NB4 (cell line): ENCODE measurements around the gene CHAT.

Experiments used
- POLR2A ChIP-seq: IDR thresholded peaks from 2 replicates; pipeline ENCODE4 v1.6.1; 2011; ENCODE audit warnings: mild to moderate bottlenecking; ENCODE audit not compliant: insufficient read length; ENCODE audit errors: extremely low read depth
- TF ChIP-seq, protein P1 (sequence below): IDR thresholded peaks from one replicate; pipeline ENCODE4 v1.5.1; 2012; ENCODE audit warnings: low read depth, low read length
- TF ChIP-seq, protein P2 (sequence below): IDR thresholded peaks from 2 replicates; pipeline ENCODE4 v1.6.1; 2011; ENCODE audit warnings: low read depth, low read length

DNA sequence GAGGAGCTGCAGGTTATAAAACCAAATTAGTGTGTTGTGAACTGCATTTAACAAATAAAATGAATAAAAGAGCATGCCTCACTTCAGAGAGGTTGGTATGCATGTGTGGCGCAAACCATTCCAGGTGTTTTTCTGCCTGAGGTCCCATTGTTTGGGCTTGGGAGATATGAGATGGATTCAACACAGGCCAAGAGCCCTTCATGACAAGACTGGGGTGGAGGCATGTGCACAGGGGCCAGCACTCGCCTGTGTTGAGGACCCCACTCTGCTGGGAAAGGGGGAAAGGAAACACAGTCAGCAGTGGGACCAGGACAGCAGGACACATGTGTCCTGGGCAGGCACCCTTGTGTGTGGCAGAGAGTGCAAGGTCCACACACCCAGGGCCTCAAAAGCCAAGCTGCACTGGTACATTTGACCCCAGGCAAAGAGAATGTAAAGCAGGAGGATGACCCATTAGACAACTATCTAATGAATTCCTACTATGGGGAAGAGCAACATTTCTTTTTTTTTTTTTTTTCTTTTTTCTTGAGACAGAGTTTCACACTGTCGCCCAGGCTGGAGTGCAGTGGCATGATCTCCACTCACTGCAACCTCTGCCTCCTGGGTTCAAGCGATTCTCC is 12.9 kb upstream of the CHAT start:
- TF ChIP-seq, protein P1, sequence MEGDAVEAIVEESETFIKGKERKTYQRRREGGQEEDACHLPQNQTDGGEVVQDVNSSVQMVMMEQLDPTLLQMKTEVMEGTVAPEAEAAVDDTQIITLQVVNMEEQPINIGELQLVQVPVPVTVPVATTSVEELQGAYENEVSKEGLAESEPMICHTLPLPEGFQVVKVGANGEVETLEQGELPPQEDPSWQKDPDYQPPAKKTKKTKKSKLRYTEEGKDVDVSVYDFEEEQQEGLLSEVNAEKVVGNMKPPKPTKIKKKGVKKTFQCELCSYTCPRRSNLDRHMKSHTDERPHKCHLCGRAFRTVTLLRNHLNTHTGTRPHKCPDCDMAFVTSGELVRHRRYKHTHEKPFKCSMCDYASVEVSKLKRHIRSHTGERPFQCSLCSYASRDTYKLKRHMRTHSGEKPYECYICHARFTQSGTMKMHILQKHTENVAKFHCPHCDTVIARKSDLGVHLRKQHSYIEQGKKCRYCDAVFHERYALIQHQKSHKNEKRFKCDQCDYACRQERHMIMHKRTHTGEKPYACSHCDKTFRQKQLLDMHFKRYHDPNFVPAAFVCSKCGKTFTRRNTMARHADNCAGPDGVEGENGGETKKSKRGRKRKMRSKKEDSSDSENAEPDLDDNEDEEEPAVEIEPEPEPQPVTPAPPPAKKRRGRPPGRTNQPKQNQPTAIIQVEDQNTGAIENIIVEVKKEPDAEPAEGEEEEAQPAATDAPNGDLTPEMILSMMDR, result no peak
- no peak for TF ChIP-seq POLR2A
- TF ChIP-seq, protein P2, sequence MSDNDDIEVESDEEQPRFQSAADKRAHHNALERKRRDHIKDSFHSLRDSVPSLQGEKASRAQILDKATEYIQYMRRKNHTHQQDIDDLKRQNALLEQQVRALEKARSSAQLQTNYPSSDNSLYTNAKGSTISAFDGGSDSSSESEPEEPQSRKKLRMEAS, result no peak
